ENCODE data around the gene PGLYRP2. TPM values are rescaled to one million over a fixed set of nuclear protein-coding genes. Genes with fewer than 3 reads are reported as not detected.
A peak's percentile ranks its signal among the peaks of the same experiment; 100 is the strongest.

The PGLYRP2 gene
- total and polyA plus RNA-seq, 4 donors: 0.10 TPM; not detected in 3

- peaks cover 0 to 4% (median 3%) of the 10 kb centered on the region in 5 donors for H3K4me1 ChIP-seq (ENCODE audit: control insufficient read depth in 5 of 5, insufficient read depth in 5 of 5, low read length in 5 of 5)
- peak overlapping the region in 1 of 2 donors; percentile 3 for H3K27ac ChIP-seq (ENCODE audit: low read depth in 1 of 2, low read length in 1 of 2)
- ATAC-seq (ENCODE audit: insufficient read depth, low FRiP score) (no peak), DNase-seq (no peak)
- no peaks in the 10 kb centered on the region for H3K9me3 ChIP-seq (ENCODE audit: control insufficient read depth in 4 of 4, insufficient read depth in 3 of 4, low read length in 3 of 4)
- H3K9ac ChIP-seq (ENCODE audit: insufficient read depth in 1 of 2, low read length in 2 of 2): no peak overlapping the region
- 85 to 88% methylated on average over 2 of the region's 2 CpGs for WGBS, 2 donors
- H3K36me3 ChIP-seq (ENCODE audit: control insufficient read depth in 4 of 4, insufficient read depth in 4 of 4, low read length in 4 of 4): peaks cover 0 to 4% (median 0%) of the 10 kb centered on the region in 4 donors
- H3K27me3 ChIP-seq (ENCODE audit: control insufficient read depth in 3 of 3, insufficient read depth in 3 of 3, low read length in 2 of 3): no peaks in the 10 kb centered on the region
- H3K4me3 ChIP-seq: no peak overlapping the region
- TF ChIP-seq, protein P1, sequence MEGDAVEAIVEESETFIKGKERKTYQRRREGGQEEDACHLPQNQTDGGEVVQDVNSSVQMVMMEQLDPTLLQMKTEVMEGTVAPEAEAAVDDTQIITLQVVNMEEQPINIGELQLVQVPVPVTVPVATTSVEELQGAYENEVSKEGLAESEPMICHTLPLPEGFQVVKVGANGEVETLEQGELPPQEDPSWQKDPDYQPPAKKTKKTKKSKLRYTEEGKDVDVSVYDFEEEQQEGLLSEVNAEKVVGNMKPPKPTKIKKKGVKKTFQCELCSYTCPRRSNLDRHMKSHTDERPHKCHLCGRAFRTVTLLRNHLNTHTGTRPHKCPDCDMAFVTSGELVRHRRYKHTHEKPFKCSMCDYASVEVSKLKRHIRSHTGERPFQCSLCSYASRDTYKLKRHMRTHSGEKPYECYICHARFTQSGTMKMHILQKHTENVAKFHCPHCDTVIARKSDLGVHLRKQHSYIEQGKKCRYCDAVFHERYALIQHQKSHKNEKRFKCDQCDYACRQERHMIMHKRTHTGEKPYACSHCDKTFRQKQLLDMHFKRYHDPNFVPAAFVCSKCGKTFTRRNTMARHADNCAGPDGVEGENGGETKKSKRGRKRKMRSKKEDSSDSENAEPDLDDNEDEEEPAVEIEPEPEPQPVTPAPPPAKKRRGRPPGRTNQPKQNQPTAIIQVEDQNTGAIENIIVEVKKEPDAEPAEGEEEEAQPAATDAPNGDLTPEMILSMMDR (IDR thresholded peaks at IDR 0.05; ENCODE audit: control extremely low read depth, extremely low read depth): no peak
These were observed 41.2 kb downstream of the PGLYRP2 start for GRCh38 chr19:15438124-15438496.

- DNase-seq: peak in 1 of 3 donors; percentile 20
- Histone ChIP-seq H3K27me3 (ENCODE audit: control insufficient read depth in 3 of 3, insufficient read depth in 3 of 3, low read length in 2 of 3) (no peaks in the 10 kb centered on the region), H3K9me3 (ENCODE audit: control insufficient read depth in 4 of 4, insufficient read depth in 3 of 4, low read length in 3 of 4) (no peaks in the 10 kb centered on the region), H3K4me3 (no peak overlapping the region), H3K36me3 (ENCODE audit: control insufficient read depth in 4 of 4, insufficient read depth in 4 of 4, low read length in 4 of 4) (peaks cover 0 to 4% (median 0%) of the 10 kb centered on the region in 4 donors), H3K9ac (ENCODE audit: insufficient read depth in 1 of 2, low read length in 2 of 2) (no peak overlapping the region), H3K4me1 (ENCODE audit: control insufficient read depth in 5 of 5, insufficient read depth in 5 of 5, low read length in 5 of 5) (peaks cover 0 to 4% (median 3%) of the 10 kb centered on the region in 5 donors), H3K27ac (ENCODE audit: low read depth in 1 of 2, low read length in 1 of 2) (peak overlapping the region in 1 of 2 donors; percentile 3)
- TF ChIP-seq, protein P1 (IDR thresholded peaks at IDR 0.05; ENCODE audit: control extremely low read depth, extremely low read depth): no peak
- no peak for ATAC-seq (ENCODE audit: insufficient read depth, low FRiP score)
- 74 to 83% methylated on average over 10 of the region's 10 CpGs for WGBS, 2 donors
These were observed 41.8 kb downstream of the PGLYRP2 start for GRCh38 chr19:15437355-15438123.

DNA sequence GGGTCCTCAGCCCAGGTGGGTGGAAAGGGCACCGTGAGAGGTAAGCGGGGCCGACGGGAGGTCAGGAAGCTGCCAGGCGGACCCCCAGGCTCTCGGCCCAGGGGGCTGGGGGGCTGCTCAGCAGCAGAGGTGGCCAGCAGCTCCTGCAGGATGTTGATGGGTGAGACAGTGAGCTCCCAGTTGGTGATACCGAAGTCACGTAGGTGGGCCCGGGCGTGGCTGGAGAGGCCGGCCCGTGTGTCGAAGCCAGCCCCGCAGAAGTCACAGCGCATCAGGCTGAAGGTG, 42.5 kb downstream of the PGLYRP2 start:
- peaks cover 0 to 4% (median 0%) of the 10 kb centered on the region in 4 donors for H3K36me3 ChIP-seq (ENCODE audit: control insufficient read depth in 4 of 4, insufficient read depth in 4 of 4, low read length in 4 of 4)
- 91 to 93% methylated on average over 15 of the region's 15 CpGs for WGBS, 2 donors
- no peak overlapping the region for H3K4me3 ChIP-seq
- no peak for ATAC-seq (ENCODE audit: insufficient read depth, low FRiP score)
- H3K4me1 ChIP-seq (ENCODE audit: control insufficient read depth in 5 of 5, insufficient read depth in 5 of 5, low read length in 5 of 5): peaks cover 0 to 4% (median 3%) of the 10 kb centered on the region in 5 donors
- TF ChIP-seq, protein P1 (IDR thresholded peaks at IDR 0.05; ENCODE audit: control extremely low read depth, extremely low read depth): no peak
- no peak overlapping the region for H3K9ac ChIP-seq (ENCODE audit: insufficient read depth in 1 of 2, low read length in 2 of 2)
- DNase-seq: no peak
- no peaks in the 10 kb centered on the region for H3K27me3 ChIP-seq (ENCODE audit: control insufficient read depth in 3 of 3, insufficient read depth in 3 of 3, low read length in 2 of 3)
- no peak overlapping the region for H3K27ac ChIP-seq (ENCODE audit: low read depth in 1 of 2, low read length in 1 of 2)
- H3K9me3 ChIP-seq (ENCODE audit: control insufficient read depth in 4 of 4, insufficient read depth in 3 of 4, low read length in 3 of 4): no peaks in the 10 kb centered on the region

All from lung (tissue), 12 donors.